A549 (cell line): Measurements from ENCODE around the gene IRF2BPL.

Source experiments
- CBX8 ChIP-seq: fragments of 200-600 bp; sonication (generic); IDR thresholded peaks from 2 replicates; pipeline ENCODE4 v1.6.1; 2016
- EHMT2 ChIP-seq: fragments of 200-600 bp; sonication (generic); IDR thresholded peaks from 2 replicates; pipeline ENCODE4 v1.6.1; 2016; ENCODE audit warnings: antibody characterized with exemption, low read depth, mild to moderate bottlenecking, moderate library complexity
- EP300 ChIP-seq, 2 experiments: fragments of >200 bp; sonication (Bioruptor Twin); formaldehyde crosslinking; IDR thresholded peaks; 2 replicates in 1 of 2; 3 replicates in 1 of 2; pipeline ENCODE4 v1.6.1; 2016 to 2017
- ESRRA ChIP-seq: fragments of 150-350 bp; IDR thresholded peaks from 2 replicates; pipeline ENCODE4 v1.6.1; 2014; ENCODE audit warnings: mild to moderate bottlenecking, low read length, borderline replicate concordance
- GATA3 ChIP-seq: IDR thresholded peaks from 2 replicates; pipeline ENCODE4 v1.6.1; 2012; ENCODE audit warnings: borderline replicate concordance
- HDAC2 ChIP-seq: fragments of 200-600 bp; sonication (generic); IDR thresholded peaks from 2 replicates; pipeline ENCODE4 v1.6.1; 2016
- HOXB5 ChIP-seq: fragments of 250-450 bp; sonication (Bioruptor Pico); IDR thresholded peaks from 2 replicates; pipeline ENCODE4 v1.5.0; 2020; ENCODE audit warnings: mild to moderate bottlenecking, moderate library complexity
- MAX ChIP-seq: IDR thresholded peaks from 2 replicates; pipeline ENCODE4 v1.6.1; 2012
- PHF8 ChIP-seq: fragments of 200-600 bp; sonication (generic); IDR thresholded peaks from 2 replicates; pipeline ENCODE4 v1.6.1; 2016; ENCODE audit warnings: low read depth, mild to moderate bottlenecking, antibody characterized with exemption, moderate library complexity, borderline replicate concordance
- POLR2A ChIP-seq: IDR thresholded peaks from 2 replicates; pipeline ENCODE4 v1.6.1; 2012; ENCODE audit warnings: mild to moderate bottlenecking, low read length
- RAD21 ChIP-seq, 2 experiments: fragments of >200 bp in 1 of 2; sonication (Bioruptor Twin) in 1 of 2; formaldehyde crosslinking in 1 of 2; IDR thresholded peaks in 1 of 2; conservative IDR thresholded peaks in 1 of 2; 2 replicates in 1 of 2; 3 replicates in 1 of 2; pipeline ENCODE4 v1.6.1; 2012 to 2018; ENCODE audit warnings: inconsistent platforms in 1 of 2
- RNF2 ChIP-seq: fragments of 200-600 bp; sonication (generic); IDR thresholded peaks from 2 replicates; pipeline ENCODE4 v1.6.1; 2016; ENCODE audit warnings: low read depth, mild to moderate bottlenecking, antibody characterized with exemption, moderate library complexity, borderline replicate concordance
- TF ChIP-seq, protein P1 (sequence below): fragments of >200 bp; sonication (Bioruptor Twin); formaldehyde crosslinking; IDR thresholded peaks from 3 replicates; pipeline ENCODE4 v1.5.1; 2016
- TF ChIP-seq, protein P2 (sequence below): fragments of 200-600 bp; sonication (generic); IDR thresholded peaks from 2 replicates; pipeline ENCODE4 v1.6.1; 2016; ENCODE audit warnings: antibody characterized with exemption, mild to moderate bottlenecking, moderate library complexity

- TF ChIP-seq MAX (no peak), HDAC2 (no peak), RNF2 (no peak), EP300 (IDR thresholded peaks at IDR 0.05) (no peak), ESRRA (no peak), HOXB5 (no peak), POLR2A (no peak), RAD21 (conservative IDR thresholded peaks at IDR 0.05 in 1 of 2, IDR thresholded peaks at IDR 0.05 in 1 of 2) (no peak), GATA3 (no peak), PHF8 (no peak), CBX8 (no peak), EHMT2 (no peak)
- TF ChIP-seq, protein P1, sequence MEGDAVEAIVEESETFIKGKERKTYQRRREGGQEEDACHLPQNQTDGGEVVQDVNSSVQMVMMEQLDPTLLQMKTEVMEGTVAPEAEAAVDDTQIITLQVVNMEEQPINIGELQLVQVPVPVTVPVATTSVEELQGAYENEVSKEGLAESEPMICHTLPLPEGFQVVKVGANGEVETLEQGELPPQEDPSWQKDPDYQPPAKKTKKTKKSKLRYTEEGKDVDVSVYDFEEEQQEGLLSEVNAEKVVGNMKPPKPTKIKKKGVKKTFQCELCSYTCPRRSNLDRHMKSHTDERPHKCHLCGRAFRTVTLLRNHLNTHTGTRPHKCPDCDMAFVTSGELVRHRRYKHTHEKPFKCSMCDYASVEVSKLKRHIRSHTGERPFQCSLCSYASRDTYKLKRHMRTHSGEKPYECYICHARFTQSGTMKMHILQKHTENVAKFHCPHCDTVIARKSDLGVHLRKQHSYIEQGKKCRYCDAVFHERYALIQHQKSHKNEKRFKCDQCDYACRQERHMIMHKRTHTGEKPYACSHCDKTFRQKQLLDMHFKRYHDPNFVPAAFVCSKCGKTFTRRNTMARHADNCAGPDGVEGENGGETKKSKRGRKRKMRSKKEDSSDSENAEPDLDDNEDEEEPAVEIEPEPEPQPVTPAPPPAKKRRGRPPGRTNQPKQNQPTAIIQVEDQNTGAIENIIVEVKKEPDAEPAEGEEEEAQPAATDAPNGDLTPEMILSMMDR, result no peak
- TF ChIP-seq, protein P2, sequence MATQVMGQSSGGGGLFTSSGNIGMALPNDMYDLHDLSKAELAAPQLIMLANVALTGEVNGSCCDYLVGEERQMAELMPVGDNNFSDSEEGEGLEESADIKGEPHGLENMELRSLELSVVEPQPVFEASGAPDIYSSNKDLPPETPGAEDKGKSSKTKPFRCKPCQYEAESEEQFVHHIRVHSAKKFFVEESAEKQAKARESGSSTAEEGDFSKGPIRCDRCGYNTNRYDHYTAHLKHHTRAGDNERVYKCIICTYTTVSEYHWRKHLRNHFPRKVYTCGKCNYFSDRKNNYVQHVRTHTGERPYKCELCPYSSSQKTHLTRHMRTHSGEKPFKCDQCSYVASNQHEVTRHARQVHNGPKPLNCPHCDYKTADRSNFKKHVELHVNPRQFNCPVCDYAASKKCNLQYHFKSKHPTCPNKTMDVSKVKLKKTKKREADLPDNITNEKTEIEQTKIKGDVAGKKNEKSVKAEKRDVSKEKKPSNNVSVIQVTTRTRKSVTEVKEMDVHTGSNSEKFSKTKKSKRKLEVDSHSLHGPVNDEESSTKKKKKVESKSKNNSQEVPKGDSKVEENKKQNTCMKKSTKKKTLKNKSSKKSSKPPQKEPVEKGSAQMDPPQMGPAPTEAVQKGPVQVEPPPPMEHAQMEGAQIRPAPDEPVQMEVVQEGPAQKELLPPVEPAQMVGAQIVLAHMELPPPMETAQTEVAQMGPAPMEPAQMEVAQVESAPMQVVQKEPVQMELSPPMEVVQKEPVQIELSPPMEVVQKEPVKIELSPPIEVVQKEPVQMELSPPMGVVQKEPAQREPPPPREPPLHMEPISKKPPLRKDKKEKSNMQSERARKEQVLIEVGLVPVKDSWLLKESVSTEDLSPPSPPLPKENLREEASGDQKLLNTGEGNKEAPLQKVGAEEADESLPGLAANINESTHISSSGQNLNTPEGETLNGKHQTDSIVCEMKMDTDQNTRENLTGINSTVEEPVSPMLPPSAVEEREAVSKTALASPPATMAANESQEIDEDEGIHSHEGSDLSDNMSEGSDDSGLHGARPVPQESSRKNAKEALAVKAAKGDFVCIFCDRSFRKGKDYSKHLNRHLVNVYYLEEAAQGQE, result no peak
These were observed 23.6 kb downstream of the IRF2BPL start for GRCh38 chr14:77004711-77005460.
